Measurements from ENCODE around the gene POU2AF3. TPM values are rescaled to one million over a fixed set of nuclear protein-coding genes. Genes with fewer than 3 reads are reported as not detected.

POU2AF3 gene
- polyA plus RNA-seq, 1 donor from 2014 or later = 0.18 TPM

Other genes with a start within 250 kb of the POU2AF3 start
- gene POU2AF2, start 52.8 kb upstream of the POU2AF3 start, polyA plus RNA-seq = not detected
- 194 TPM for gene POU2AF1, start 80.7 kb downstream of the POU2AF3 start, polyA plus RNA-seq
- gene BTG4, start 213.8 kb downstream of the POU2AF3 start, polyA plus RNA-seq = not detected
- not detected for gene HOATZ, start 216.2 kb downstream of the POU2AF3 start, polyA plus RNA-seq
- gene LAYN, start 242.2 kb downstream of the POU2AF3 start, polyA plus RNA-seq = not detected

Measured in IgD-negative memory B cell (primary cell).